HepG2 (cell line): Measurements from ENCODE around the gene AGRN. TPM values are rescaled to one million over a fixed set of nuclear protein-coding genes. Genes with fewer than 3 reads are reported as not detected.

ENCODE experiments used
- AKAP8 ChIP-seq: sonication (generic); formaldehyde crosslinking; IDR thresholded peaks from 2 replicates; pipeline ENCODE4 v1.5.1; 2020; ENCODE audit warnings: mild to moderate bottlenecking, missing genetic modification reagents
- BORCS8-MEF2B ChIP-seq: sonication (generic); formaldehyde crosslinking; IDR thresholded peaks from 2 replicates; pipeline ENCODE4 v1.8.0; 2022; ENCODE audit warnings: mild to moderate bottlenecking, missing genetic modification reagents
- CENPX ChIP-seq: sonication (generic); formaldehyde crosslinking; IDR thresholded peaks from 2 replicates; pipeline ENCODE4 v1.9.0; 2021; ENCODE audit warnings: mild to moderate bottlenecking, missing genetic modification reagents, moderate library complexity
- KAT8 ChIP-seq: IDR thresholded peaks from 2 replicates; pipeline ENCODE4 v1.6.1; 2016; ENCODE audit warnings: missing genetic modification reagents, missing compliant biosample characterization
- KIAA2018 ChIP-seq: sonication (generic); formaldehyde crosslinking; IDR thresholded peaks from 2 replicates; pipeline ENCODE4 v1.5.0; 2020; ENCODE audit warnings: mild to moderate bottlenecking, missing genetic modification reagents, borderline replicate concordance
- KLF13 ChIP-seq: sonication (generic); formaldehyde crosslinking; IDR thresholded peaks from 2 replicates; pipeline ENCODE4 v1.4.0; 2020; ENCODE audit warnings: mild to moderate bottlenecking, missing genetic modification reagents
- PHF20 ChIP-seq: sonication (generic); formaldehyde crosslinking; IDR thresholded peaks from 2 replicates; pipeline ENCODE4 v1.5.0; 2020; ENCODE audit warnings: mild to moderate bottlenecking, missing genetic modification reagents
- PPARG ChIP-seq: conservative IDR thresholded peaks from 2 replicates; pipeline ENCODE4 v1.6.1; 2016; ENCODE audit warnings: missing biosample characterization, missing genetic modification reagents
- RBFOX2 ChIP-seq: fragments of 200-400 bp; formaldehyde crosslinking; IDR thresholded peaks from 2 replicates; pipeline ENCODE4 v1.6.1; 2017; ENCODE audit warnings: low read depth, mild to moderate bottlenecking, low read length
- SALL1 ChIP-seq: sonication (generic); formaldehyde crosslinking; IDR thresholded peaks from 2 replicates; pipeline ENCODE4 v1.8.0; 2022; ENCODE audit warnings: mild to moderate bottlenecking, missing genetic modification reagents
- SETDB1 ChIP-seq: sonication (generic); formaldehyde crosslinking; IDR thresholded peaks from 2 replicates; pipeline ENCODE4 v1.5.1; 2020; ENCODE audit warnings: missing genetic modification reagents, mild to moderate bottlenecking, borderline replicate concordance
- YEATS2 ChIP-seq: sonication (generic); formaldehyde crosslinking; IDR thresholded peaks from 2 replicates; pipeline ENCODE4 v1.4.0; 2020; ENCODE audit warnings: missing genetic modification reagents, borderline replicate concordance
- ZBTB20 ChIP-seq: sonication (generic); formaldehyde crosslinking; IDR thresholded peaks from 2 replicates; pipeline ENCODE4 v1.8.1; 2023; ENCODE audit warnings: missing genetic modification reagents, low read depth, mild to moderate bottlenecking, borderline replicate concordance
- ZFP37 ChIP-seq: sonication (generic); formaldehyde crosslinking; IDR thresholded peaks from 2 replicates; pipeline ENCODE4 v1.4.0; 2020; ENCODE audit warnings: missing genetic modification reagents, borderline replicate concordance
- ZNF441 ChIP-seq: sonication (generic); formaldehyde crosslinking; IDR thresholded peaks from 2 replicates; pipeline ENCODE4 v1.7.0; 2021; ENCODE audit warnings: missing genetic modification reagents, borderline replicate concordance
- ZNF501 ChIP-seq: sonication (generic); formaldehyde crosslinking; IDR thresholded peaks from 2 replicates; pipeline ENCODE4 v1.5.1; 2020; ENCODE audit warnings: mild to moderate bottlenecking, moderate library complexity, missing genetic modification reagents
- ZNF782 ChIP-seq: sonication (generic); formaldehyde crosslinking; IDR thresholded peaks from 2 replicates; pipeline ENCODE4 v1.4.0; 2020; ENCODE audit warnings: missing genetic modification reagents, mild to moderate bottlenecking, borderline replicate concordance
- ZZZ3 ChIP-seq: sonication (generic); formaldehyde crosslinking; IDR thresholded peaks from 2 replicates; pipeline ENCODE4 v1.4.0; 2020; ENCODE audit warnings: missing genetic modification reagents, mild to moderate bottlenecking, borderline replicate concordance
- polyA plus RNA-seq, 8 experiments: library from polyadenylated mRNA; depleted of rRNA in 3 of 8; stranded (reverse) in 7 of 8; unstranded in 1 of 8; fragments of >200 nt; fragmentation: Illumina TruSeq in 4 of 8; extraction: Trizol in 4 of 8; gene quantifications; 2 replicates each; pipeline versions ENCODE4 v1.2.1 to v1.2.3, GENCODE V29; 2011 to 2016; ENCODE audit warnings: low read depth in 4 of 8, missing spikeins in 1 of 8, mixed read lengths in 1 of 8; ENCODE audit not compliant: insufficient read depth in 1 of 8
- total RNA-seq, 5 experiments: library from RNA; depleted of rRNA; stranded (reverse); fragments of >200 nt; fragmentation: Illumina TruSeq; extraction: Trizol; gene quantifications; 2 replicates each; pipeline ENCODE4 v1.2.3, GENCODE V29; 2016; ENCODE audit warnings: low read depth in 1 of 5
- TF ChIP-seq, protein P1 (sequence below): sonication (generic); formaldehyde crosslinking; IDR thresholded peaks from 2 replicates; pipeline ENCODE4 v1.5.0; 2020; ENCODE audit warnings: missing genetic modification reagents, mild to moderate bottlenecking, borderline replicate concordance

Gene AGRN
- total and polyA plus RNA-seq, 2 of the 13 experiments (the other 11 are each of a cell fraction or from before 2014, with no cell fraction given): 29.8 to 65.2 TPM

GRCh38 chr1:1058088-1058905, 38.4 kb downstream of the AGRN start (continued):
- TF ChIP-seq, protein P1, sequence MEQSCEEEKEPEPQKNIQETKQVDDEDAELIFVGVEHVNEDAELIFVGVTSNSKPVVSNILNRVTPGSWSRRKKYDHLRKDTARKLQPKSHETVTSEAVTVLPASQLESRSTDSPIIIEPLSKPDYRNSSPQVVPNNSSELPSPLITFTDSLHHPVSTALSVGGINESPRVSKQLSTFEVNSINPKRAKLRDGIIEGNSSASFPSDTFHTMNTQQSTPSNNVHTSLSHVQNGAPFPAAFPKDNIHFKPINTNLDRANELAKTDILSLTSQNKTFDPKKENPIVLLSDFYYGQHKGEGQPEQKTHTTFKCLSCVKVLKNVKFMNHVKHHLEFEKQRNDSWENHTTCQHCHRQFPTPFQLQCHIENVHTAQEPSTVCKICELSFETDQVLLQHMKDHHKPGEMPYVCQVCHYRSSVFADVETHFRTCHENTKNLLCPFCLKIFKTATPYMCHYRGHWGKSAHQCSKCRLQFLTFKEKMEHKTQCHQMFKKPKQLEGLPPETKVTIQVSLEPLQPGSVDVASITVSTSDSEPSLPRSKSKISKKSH (CRISPR knock-in tag): peak; percentile 57; the same call in 1 of the 2 replicates
- 0 out of 2 replicates have a peak, but pooled peaks have one; percentile 18 for TF ChIP-seq RBFOX2
- peak; percentile 60; the same call in 1 of the 2 replicates for TF ChIP-seq ZNF501 (CRISPR knock-in tag)
- TF ChIP-seq SALL1: peak; percentile 67
- TF ChIP-seq ZNF441 (CRISPR knock-in tag): 0 out of 2 replicates have a peak, but pooled peaks have one; percentile 24
- TF ChIP-seq CENPX (CRISPR knock-in tag): no peak
- 0 out of 2 replicates have a peak, but pooled peaks have one; percentile 13 for TF ChIP-seq YEATS2 (CRISPR knock-in tag)
- TF ChIP-seq ZBTB20 (CRISPR knock-in tag): peak; percentile 20; the same call in 1 of the 2 replicates
- TF ChIP-seq ZZZ3 (CRISPR knock-in tag): peak; percentile 25; the same call in 1 of the 2 replicates
- TF ChIP-seq SETDB1 (CRISPR knock-in tag): no peak
- peak; percentile 47; the same call in 1 of the 2 replicates for TF ChIP-seq ZFP37 (CRISPR knock-in tag)
- 0 out of 2 replicates have a peak, but pooled peaks have one; percentile 16 for TF ChIP-seq PPARG
- 0 out of 2 replicates have a peak, but pooled peaks have one; percentile 46 for TF ChIP-seq PHF20
- TF ChIP-seq KAT8 (CRISPR knock-in tag): peak; percentile 55
- peak; percentile 21; the same call in 1 of the 2 replicates for TF ChIP-seq ZNF782 (CRISPR knock-in tag)
- peak; percentile 62; the same call in 1 of the 2 replicates for TF ChIP-seq AKAP8
- 0 out of 2 replicates have a peak, but pooled peaks have one; percentile 44 for TF ChIP-seq KIAA2018 (CRISPR knock-in tag)
- peak; percentile 47; the same call in 1 of the 2 replicates for TF ChIP-seq BORCS8-MEF2B (CRISPR knock-in tag)
- TF ChIP-seq KLF13: 0 out of 2 replicates have a peak, but pooled peaks have one; percentile 77
